CD4-positive, alpha-beta T cell treated with Interleukin-21 for 1 hour (primary cell): Measurements from ENCODE around the gene UBE2J2.

Experiments
- DNase-seq: peaks from one replicate; pipeline ENCODE4 v3.0.0-alpha.2; 2020

Gene UBE2J2

GRCh38 chr1:1309251-1310108 lies 35.8 kb upstream of the UBE2J2 start:
- no peak for DNase-seq

- DNase-seq, result no peak
These were observed 35.1 kb upstream of the UBE2J2 start for GRCh38 chr1:1308756-1309250.

DNA sequence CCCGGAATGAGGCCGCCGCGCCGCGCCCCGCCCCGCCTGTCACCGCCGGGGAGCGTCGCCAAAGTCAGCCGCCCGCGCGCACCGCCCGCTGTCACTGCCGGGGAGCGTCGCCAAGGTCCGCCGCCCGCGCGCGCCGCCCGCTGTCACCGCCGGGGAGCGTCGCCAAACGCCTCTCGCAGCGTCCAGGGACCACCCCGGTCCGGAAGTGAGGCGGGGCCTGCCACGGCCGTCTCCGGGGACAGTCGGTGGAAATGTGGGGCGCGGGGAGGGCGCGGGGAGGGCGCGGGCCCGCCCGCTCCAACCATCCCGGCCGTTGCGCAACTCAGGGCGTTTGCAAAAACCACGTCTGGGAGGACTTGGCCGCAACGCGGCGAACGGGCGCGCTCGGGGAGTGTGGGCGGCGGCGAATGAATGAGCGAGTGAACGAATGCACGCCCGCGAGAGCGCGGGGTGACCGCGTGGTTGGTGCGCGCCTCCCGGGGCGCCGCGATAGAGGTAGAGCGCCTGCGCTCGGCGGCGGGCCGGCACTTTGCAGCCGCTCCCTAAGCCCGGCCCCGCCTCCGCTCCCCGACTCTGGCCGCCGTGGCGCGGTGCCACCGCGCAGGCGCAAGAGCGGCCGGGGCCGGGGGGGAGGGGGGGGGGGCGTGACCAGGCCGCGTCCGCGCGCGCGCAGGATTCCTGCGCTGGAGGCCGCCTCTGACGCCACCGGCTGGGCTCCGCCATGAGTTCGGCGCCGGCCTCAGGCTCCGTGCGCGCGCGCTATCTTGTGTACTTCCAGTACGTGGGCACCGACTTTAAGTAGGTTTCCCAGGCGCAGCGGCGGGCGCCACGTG lies 34.5 kb upstream of the UBE2J2 start, which contains the start of the genes ACAP3 and PUSL1:
TSS of gene ACAP3 (minus strand) at position 8 of the 833 bp plus-strand sequence. CDS start 115 bp downstream, outside the sequence.
TSS of gene PUSL1 (plus strand) at position 675 of the 833 bp plus-strand sequence. CDS start at position 722, 47 bp downstream.
- DNase-seq, result peak; percentile 91

DNA sequence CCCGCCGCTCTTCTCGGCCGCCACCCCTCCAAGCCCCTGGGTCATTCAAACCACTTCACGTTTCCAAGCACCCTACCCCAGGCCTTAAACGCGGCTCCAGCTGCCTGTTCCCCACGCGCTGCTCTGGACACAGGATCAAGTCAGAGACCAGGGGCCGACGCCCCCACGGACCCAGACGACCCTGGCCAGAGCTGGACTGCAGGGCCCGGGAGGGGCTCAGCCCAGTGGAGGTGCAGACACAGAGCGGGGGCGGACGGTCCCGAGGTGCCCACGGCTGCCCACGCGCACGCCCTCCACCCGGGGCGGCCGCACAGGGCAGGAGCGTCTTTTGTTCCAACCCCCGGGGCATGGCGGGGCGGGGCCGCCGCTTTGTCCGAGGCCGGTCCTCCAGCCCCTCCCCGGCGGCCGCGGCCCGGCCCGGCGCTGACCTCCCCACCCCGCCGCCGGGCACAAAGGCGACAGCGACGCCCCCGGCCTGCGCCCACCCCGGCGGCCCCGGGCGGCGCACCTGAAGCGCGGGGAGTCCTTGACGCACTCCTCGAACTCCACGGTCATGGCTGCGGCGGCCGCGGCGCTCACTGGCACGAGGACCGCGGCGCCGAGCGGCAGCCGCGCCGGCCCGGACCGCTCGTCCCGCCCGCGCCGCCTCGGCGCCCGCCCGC lies 33.7 kb upstream of the UBE2J2 start:
- DNase-seq, result no peak

DNA sequence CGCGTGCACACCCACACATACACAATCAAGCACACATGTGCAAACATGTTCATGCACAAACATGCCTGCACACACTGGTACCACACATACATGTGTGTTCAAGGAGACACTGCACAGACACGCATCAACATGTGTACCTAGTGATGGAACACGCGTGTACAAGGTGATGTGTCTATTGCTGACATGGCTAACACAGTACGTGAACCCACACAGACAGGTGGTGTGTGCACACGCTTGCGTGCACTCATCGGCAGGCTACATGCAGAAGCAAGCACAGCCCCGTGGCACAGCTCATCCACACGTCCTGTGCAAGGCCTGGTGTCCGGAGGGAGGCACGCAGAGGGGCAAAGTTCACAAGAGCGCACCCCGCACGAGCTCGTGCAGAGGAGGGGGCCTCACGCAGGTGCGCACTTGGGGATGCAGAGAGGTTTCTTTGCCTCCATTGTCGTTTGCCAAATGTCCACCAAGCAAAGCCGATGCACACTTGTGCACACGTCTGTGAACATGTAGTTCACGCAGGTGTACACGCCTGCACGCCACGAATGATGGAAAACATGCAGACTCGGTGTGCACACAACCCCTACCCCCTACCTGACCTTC lies 33.1 kb upstream of the UBE2J2 start:
- DNase-seq, result no peak

GRCh38 chr1:1306070-1306660 lies 32.5 kb upstream of the UBE2J2 start:
- no peak for DNase-seq

GRCh38 chr1:1305300-1306069 lies 31.8 kb upstream of the UBE2J2 start:
- DNase-seq, result peak; percentile 67

DNA sequence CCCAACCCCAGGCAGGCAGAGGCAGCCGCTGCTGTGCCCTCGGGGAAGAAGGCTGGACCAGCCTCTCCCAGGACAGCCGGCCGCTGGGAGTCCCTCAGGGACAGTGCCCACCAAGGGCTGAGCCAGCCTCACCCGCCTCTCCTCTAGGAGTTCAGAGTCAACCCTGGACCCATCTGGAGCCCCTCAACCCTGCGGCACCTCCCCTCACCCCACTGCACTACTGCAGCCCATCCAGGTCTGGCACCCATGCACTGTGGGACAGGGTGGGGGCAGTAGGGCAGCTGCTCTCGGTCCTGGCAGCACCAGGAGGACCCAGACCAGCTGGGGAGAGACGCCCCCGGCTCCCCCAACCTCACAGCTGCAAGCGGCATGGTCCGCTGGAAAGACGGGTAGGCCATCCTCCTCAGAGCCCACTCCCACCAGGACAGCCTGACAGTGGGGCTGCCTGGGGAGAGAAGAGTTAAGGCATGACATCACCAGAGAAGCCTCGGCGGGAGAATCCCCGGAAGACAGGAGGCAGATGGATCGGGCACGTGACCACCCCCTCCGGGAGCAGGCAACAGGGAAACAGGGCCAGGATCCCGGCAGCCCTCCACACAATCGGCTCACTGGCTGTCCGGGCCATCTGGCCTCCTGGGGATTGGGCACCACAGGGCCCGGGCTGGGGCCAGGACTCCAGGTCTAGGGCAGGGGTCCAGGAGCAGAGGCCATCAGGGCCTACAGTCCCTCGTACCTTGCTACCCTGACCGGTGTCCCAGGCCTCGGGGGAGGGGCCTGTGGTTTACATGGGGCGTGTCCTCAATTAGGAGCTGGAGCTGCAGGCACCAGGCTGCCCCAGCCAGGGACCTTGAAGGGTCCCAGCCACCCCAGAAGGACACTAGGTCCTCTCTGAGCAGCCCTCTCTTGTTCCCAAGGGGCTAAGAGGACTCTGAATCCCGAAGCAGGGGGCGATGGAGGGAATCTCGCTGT lies 31.0 kb upstream of the UBE2J2 start:
- DNase-seq, result no peak

DNA sequence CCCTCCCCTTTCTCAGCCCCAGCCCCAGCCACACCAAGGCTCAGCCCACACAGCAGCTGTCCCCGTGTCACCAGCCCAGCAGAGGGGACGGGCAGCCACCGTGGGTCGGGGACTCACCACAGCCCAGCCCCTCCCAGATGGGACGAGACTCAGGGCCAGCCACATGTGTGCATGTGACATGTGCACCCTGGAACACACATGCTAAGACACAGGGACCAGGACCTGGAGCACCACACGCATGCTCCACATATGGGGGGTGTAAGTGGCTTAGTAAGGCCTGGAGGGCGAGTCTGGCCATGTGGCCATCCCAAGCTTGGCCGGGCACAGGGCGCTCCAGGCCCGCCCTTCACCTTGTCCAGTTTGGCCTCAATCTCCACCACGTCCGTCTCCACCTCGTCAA lies 30.1 kb upstream of the UBE2J2 start:
- DNase-seq, result no peak

GRCh38 chr1:1302951-1303509 lies 29.4 kb upstream of the UBE2J2 start:
- DNase-seq, result no peak

GRCh38 chr1:1302006-1302430 lies 28.4 kb upstream of the UBE2J2 start:
- DNase-seq, result no peak

DNA sequence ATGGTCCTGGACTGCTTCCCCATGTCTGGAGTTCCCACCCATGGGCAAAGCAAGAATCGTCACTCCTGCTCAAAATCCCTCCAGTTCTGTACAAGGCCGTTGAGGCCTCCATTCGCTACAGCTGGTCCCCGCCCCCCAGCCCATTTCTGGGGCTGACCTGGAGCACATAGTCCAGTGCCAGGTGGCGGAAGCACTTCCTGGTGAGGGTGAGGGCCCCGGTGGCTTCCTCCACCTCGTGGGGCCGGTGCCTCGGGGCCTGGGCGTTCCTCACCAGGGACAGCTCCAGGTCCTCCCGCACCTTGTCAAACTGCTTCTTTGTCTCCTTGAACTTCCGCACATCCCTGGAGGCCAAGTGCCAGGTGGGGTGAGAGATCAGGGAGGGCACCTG lies 26.7 kb upstream of the UBE2J2 start:
- no peak for DNase-seq

GRCh38 chr1:1299686-1300351 lies 26.2 kb upstream of the UBE2J2 start:
- peak; percentile 36 for DNase-seq

- no peak for DNase-seq
These were observed 25.4 kb upstream of the UBE2J2 start for GRCh38 chr1:1298861-1299685.

DNA sequence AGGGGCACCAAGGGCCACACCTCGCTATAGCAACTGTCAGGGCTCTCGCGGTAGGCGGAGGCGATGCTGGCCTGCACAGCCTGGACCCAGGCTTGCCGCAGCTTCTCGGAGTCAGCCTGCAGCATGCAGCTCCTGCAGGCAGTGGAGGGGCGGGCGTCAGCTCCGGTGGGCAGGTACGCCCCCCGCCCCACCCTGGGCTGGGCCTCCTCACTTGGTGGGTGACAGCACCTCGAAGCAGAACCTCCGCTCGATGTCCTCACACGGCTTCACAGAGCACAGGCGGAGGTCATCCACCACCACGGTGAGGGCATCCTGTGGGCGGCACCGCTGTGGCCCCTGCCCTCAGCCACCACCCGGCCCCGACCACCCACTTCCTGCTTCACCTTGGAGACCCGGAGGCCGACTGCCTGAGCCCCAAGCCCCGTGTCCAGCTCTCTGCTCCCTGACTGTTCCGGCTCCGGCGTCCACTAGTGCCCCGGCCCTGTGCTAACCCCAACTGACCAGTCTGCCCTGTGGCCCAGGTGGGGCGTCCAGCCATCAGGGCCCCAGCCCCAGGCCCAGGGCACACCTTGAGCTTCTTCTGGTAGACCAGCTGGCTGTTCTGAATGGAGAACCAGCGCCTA lies 24.3 kb upstream of the UBE2J2 start:
- DNase-seq, result no peak

DNA sequence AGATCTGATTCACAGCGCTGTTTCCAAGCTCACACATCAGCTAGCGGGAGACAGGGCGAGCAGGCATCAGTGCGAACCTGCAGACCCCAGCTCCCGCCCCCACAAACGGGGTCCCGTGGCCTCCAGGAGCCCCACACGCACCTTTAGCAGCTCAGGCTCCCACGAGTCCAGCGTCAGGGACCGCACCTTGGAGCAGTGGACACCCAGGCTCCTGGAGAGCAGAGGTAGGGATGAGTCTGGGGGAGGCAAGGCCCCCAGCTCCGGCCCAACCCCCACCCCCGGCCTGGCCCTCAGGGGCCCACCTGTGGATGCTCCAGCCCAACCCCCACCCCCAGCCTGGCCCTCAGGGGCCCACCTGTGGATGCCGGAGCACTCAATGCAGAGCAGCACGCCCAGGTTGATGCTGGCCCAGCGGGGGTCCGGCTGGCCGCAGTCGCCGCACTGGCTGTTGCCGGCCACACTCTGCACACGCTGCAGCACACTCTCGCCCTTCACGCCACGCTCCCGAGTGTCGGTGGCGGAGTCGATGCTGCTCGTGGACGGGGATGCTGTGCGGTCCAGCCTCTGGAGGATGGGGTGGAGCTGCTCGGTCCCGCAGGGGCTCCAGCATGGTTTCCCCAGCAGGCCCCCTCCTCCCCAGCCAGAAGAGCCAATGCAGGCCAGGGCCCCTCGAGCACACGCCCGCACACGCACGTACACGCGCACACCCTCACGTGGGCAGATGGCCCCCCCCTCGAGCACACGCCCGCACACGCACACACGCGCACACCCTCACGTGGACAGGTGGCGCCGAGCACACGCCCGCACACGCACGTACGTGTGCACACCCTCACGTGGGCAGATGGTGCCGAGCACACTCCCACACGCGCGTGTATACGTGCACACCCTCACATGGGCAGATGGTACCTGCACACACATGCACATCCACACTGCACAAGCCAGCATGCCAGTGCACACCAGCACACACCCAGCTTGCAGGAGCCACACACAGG lies 22.7 kb upstream of the UBE2J2 start:
- no peak for DNase-seq
